HCT116 (cell line): ENCODE results near the gene ELMO2. TPM values are rescaled to one million over a fixed set of nuclear protein-coding genes. Genes with fewer than 3 reads are reported as not detected.

Source experiments
- ATAC-seq: fragments of 200-7000 bp; cut with Tn5 transposase; 2 replicates; pipeline ENCODE4 v1.9.1; 2020; ENCODE audit warnings: mild to moderate bottlenecking, moderate library complexity
- BruUV-seq: library from RNA; stranded (reverse); fragments of 400-500 nt; replicated peaks from 2 replicates; lab custom pipeline; 2021; lab: Mats Ljungman, UMichigan
- CTCF ChIA-PET: fragments of 300-600 bp; sonication (Branson Sonifier 250); formaldehyde crosslinking; loops from one replicate; lab custom pipeline; 2021; ENCODE audit warnings: antibody characterized with exemption; lab: Charles Lee
- POLR2A ChIA-PET: fragments of 300-600, 350-600 bp; sonication (Branson Sonifier 250); formaldehyde crosslinking; loops from one replicate; lab custom pipeline; 2021; ENCODE audit warnings: antibody characterized with exemption; lab: Charles Lee
- RAD21 ChIA-PET, 2 experiments: fragments of 300-600 bp; sonication (Branson Sonifier 250); formaldehyde crosslinking; loops; one replicate each; lab custom pipeline; 2023; ENCODE audit warnings: low total read pairs in 2 of 2; ENCODE audit not compliant: uncharacterized antibody in 2 of 2, unreplicated experiment in 2 of 2, low non-redundant PET in 1 of 2; lab: Charles Lee
- DNase-seq: peaks from one replicate; pipeline ENCODE4 v3.0.0-alpha.2; 2010; ENCODE audit warnings: low read depth, low spot score
- H2AFZ ChIP-seq: fragments of 200-600 bp; shearing (Covaris generic), sonication (generic); 2 replicates; pipeline ENCODE4 v1.6.1; 2017; ENCODE audit warnings: low read depth, mixed run types, mixed read lengths, antibody characterized with exemption, low read length; ENCODE audit not compliant: poor library complexity, severe bottlenecking
- H3K27ac ChIP-seq: 2 replicates; pipeline ENCODE4 v1.5.1; 2012; ENCODE audit warnings: low read depth, low read length
- H3K27me3 ChIP-seq: fragments of 200-600 bp; sonication (generic); 2 replicates; pipeline ENCODE4 v1.6.1; 2016; ENCODE audit warnings: mixed run types, low read length, mixed read lengths; ENCODE audit not compliant: insufficient read depth
- H3K36me3 ChIP-seq, 2 experiments: fragments of 200-500 bp in 1 of 2; fragments of 200-600 bp in 1 of 2; sonication (Bioruptor generic) in 1 of 2; sonication (generic) in 1 of 2; 2 replicates each; pipeline versions ENCODE4 v1.5.1 to v1.6.1; 2014 to 2016; ENCODE audit warnings: low read length in 2 of 2, inconsistent platforms in 1 of 2, mixed read lengths in 1 of 2, mixed run types in 1 of 2; ENCODE audit not compliant: insufficient read depth in 2 of 2, control insufficient read depth in 1 of 2
- H3K4me1 ChIP-seq, 2 experiments: fragments of 200-600 bp in 1 of 2; sonication (generic) in 1 of 2; 2 replicates each; pipeline versions ENCODE4 v1.5.1 to v1.6.1; 2012 to 2017; ENCODE audit warnings: low read length in 2 of 2, inconsistent platforms in 1 of 2, mild to moderate bottlenecking in 1 of 2, mixed read lengths in 1 of 2, mixed run types in 1 of 2, moderate library complexity in 1 of 2; ENCODE audit not compliant: insufficient read depth in 2 of 2, control insufficient read depth in 1 of 2
- H3K4me2 ChIP-seq: fragments of 200-600 bp; sonication (generic); 2 replicates; pipeline ENCODE4 v1.6.1; 2017; ENCODE audit warnings: mixed run types, low read length, mixed read lengths
- H3K4me3 ChIP-seq, 2 experiments: fragments of 200-600 bp in 1 of 2; sonication (generic) in 1 of 2; replicated peaks in 1 of 2; 2 replicates each; pipeline ENCODE4 v1.5.1; 2011 to 2016; ENCODE audit warnings: low read length in 2 of 2, control low read depth in 1 of 2, low read depth in 1 of 2, mild to moderate bottlenecking in 1 of 2, mixed read lengths in 1 of 2, mixed run types in 1 of 2
- H3K79me2 ChIP-seq: fragments of 200-600 bp; sonication (generic); 2 replicates; pipeline ENCODE4 v1.6.1; 2017; ENCODE audit warnings: mild to moderate bottlenecking, mixed run types, low read length, moderate library complexity, mixed read lengths; ENCODE audit not compliant: insufficient read depth
- H3K9ac ChIP-seq: fragments of 200-600 bp; sonication (generic); 2 replicates; pipeline ENCODE4 v1.6.1; 2016; ENCODE audit warnings: low read length, mixed read lengths
- H3K9me2 ChIP-seq: fragments of 200-600 bp; sonication (generic), shearing (Covaris generic); 2 replicates; pipeline ENCODE4 v1.6.1; 2017; ENCODE audit warnings: mixed run types, mild to moderate bottlenecking, moderate library complexity; ENCODE audit not compliant: insufficient read depth
- H3K9me3 ChIP-seq, 2 experiments: fragments of 200-500 bp in 1 of 2; fragments of 200-600 bp in 1 of 2; sonication (Bioruptor generic) in 1 of 2; sonication (generic) in 1 of 2; 2 replicates each; pipeline ENCODE4 v1.6.1; 2014 to 2017; ENCODE audit warnings: low read length in 2 of 2, mixed read lengths in 2 of 2, inconsistent platforms in 1 of 2, low read depth in 1 of 2, mild to moderate bottlenecking in 1 of 2, mixed run types in 1 of 2, moderate library complexity in 1 of 2; ENCODE audit not compliant: control insufficient read depth in 1 of 2, insufficient read depth in 1 of 2
- H4K20me1 ChIP-seq: fragments of 200-600 bp; sonication (generic), shearing (Covaris generic); 2 replicates; pipeline ENCODE4 v1.6.1; 2017; ENCODE audit warnings: mixed run types, mild to moderate bottlenecking, moderate library complexity; ENCODE audit not compliant: insufficient read depth
- ATF3 ChIP-seq: IDR thresholded peaks from 2 replicates; pipeline ENCODE4 v1.6.1; 2012
- ELF1 ChIP-seq: IDR thresholded peaks from 2 replicates; pipeline ENCODE4 v1.6.1; 2012; ENCODE audit warnings: low read depth, borderline replicate concordance
- EZH2phosphoT487 ChIP-seq: fragments of 200-600 bp; IDR thresholded peaks from 2 replicates; pipeline ENCODE4 v1.6.1; 2018; ENCODE audit warnings: antibody characterized with exemption, borderline replicate concordance
- FOSL1 ChIP-seq: IDR thresholded peaks from 2 replicates; pipeline ENCODE4 v1.6.1; 2012; ENCODE audit warnings: low read depth
- MAX ChIP-seq: IDR thresholded peaks from 2 replicates; pipeline ENCODE4 v1.6.1; 2012
- SRF ChIP-seq: IDR thresholded peaks from 2 replicates; pipeline ENCODE4 v1.6.1; 2012; ENCODE audit warnings: low read depth
- TCF7L2 ChIP-seq: IDR thresholded peaks from 2 replicates; pipeline ENCODE4 v1.7.0; 2011; ENCODE audit warnings: borderline replicate concordance, inconsistent platforms; ENCODE audit not compliant: insufficient read depth, insufficient read length; ENCODE audit errors: extremely low read depth
- ZFX ChIP-seq: fragments of 450-650 bp; IDR thresholded peaks from 2 replicates; pipeline ENCODE4 v1.6.1; 2017
- ZNF274 ChIP-seq: fragments of 200-500 bp; sonication (Bioruptor generic); IDR thresholded peaks from 2 replicates; pipeline ENCODE4 v1.6.1; 2014; ENCODE audit warnings: mild to moderate bottlenecking, low read depth, low read length, inconsistent platforms
- intact Hi-C: fragments of 100-400 bp; cut with micrococcal nuclease; formaldehyde crosslinking; loops from 2 replicates; pipeline ENCODE4 v1.10.0; 2022
- total RNA-seq: library from RNA; stranded (reverse); gene quantifications from one replicate; pipeline ENCODE4 v1.2.1, GENCODE V29; 2021; ENCODE audit not compliant: unreplicated experiment

Gene ELMO2
- total RNA-seq, 1 experiment from 2014 or later: 22.9 TPM

GRCh38 chr20:46362921-46363867 lies 43.2 kb downstream of the ELMO2 start (continued):
- TF ChIP-seq ELF1: no peak
- no peak for TF ChIP-seq SRF
- TF ChIP-seq ATF3: no peak
- no peak for TF ChIP-seq TCF7L2
- no peak for TF ChIP-seq FOSL1
- TF ChIP-seq ZFX: no peak
- TF ChIP-seq MAX: no peak
- no peak for TF ChIP-seq EZH2phosphoT487
- TF ChIP-seq ZNF274: no peak

GRCh38 chr20:46361811-46362210 lies 44.6 kb downstream of the ELMO2 start:
- Histone ChIP-seq H3K4me1 (peaks cover 6 to 14% of the 10 kb centered on the region in 2 experiments; a peak in 3 of 4 replicates), H3K4me3 (no peak overlapping the region), H3K9me2 (no peaks in the 10 kb centered on the region), H3K27ac (no peak overlapping the region), H3K36me3 (peaks cover 5 to 9% of the 10 kb centered on the region in 2 experiments; a peak in 3 of 4 replicates), H3K79me2 (peaks cover 39% of the 10 kb centered on the region), H2AFZ (no peak overlapping the region), H3K27me3 (no peaks in the 10 kb centered on the region), H3K9ac (no peak overlapping the region), H3K4me2 (no peak overlapping the region), H3K9me3 (no peaks in the 10 kb centered on the region), H4K20me1 (no peaks in the 10 kb centered on the region)
- POLR2A ChIA-PET: no interaction called here
- CTCF ChIA-PET: no interaction called here
- no TSS peak for BruUV-seq
- DNase-seq (no peak), ATAC-seq (no peak)
- intact Hi-C loops: no loop called here
- RAD21 ChIA-PET: no interaction called here
- no peak for TF ChIP-seq ELF1
